HG02623 (cell line): ENCODE measurements around the gene YY1.
"Not testable (repeated sequence)": the region's sequence is repeated elsewhere in the genome, so short reads cannot be mapped to it uniquely, and the experiment has no call there.

Source experiments
- ATAC-seq: cut with Tn5 transposase; IDR thresholded peaks from one replicate; pipeline ENCODE4 v1.9.1; 2021; ENCODE audit warnings: moderate library complexity; ENCODE audit not compliant: unreplicated experiment

Gene YY1

GRCh38 chr14:100213587-100213955 lies 25.4 kb upstream of the YY1 start:
- no peak for ATAC-seq

- ATAC-seq, result peak; percentile 91
Observed at GRCh38 chr14:100213956-100214769, 24.8 kb upstream of the YY1 start.

DNA sequence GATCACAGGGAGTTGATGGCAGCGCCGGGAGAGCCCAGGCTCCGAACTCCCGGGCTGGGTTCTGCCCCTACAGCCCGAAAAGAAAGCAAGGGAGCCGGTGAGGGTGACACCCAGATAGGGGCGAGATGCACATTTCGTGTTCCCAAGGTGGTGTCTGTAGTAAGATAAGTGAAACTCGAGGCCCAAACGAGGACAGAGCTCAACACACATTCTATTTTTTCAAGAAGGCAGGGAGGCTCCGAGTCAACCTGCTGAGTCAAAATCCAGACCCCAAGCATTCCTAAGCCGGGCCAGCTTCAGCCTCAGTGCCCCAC lies 24.2 kb upstream of the YY1 start:
- ATAC-seq, result no peak

DNA sequence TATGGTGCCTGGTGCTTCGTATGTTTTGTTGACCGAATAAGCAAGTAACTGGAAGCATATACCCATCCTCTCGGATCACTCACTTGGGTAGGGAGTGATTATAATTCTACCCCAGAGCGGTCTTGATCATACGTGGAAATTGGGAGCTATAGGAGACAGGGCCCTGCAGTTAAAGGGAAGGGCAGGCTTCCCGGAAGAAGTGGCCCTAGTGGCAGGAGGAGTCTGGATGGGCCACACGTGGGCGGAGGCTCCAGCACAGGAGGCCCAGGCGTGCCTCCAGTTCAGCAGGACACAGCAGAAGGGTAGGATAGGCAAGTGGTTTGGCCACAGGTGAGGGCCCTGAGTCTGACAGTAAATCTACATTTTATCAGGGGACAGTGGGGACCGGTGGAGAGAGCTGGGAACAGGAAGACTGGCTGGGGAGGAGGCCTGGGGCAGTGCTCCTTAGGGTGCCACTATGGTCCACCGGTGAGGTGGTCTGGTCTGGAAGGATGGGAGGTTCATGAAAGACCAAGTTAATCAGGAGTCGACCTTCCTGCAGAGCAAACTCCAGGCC lies 23.5 kb upstream of the YY1 start:
- ATAC-seq, result no peak

DNA sequence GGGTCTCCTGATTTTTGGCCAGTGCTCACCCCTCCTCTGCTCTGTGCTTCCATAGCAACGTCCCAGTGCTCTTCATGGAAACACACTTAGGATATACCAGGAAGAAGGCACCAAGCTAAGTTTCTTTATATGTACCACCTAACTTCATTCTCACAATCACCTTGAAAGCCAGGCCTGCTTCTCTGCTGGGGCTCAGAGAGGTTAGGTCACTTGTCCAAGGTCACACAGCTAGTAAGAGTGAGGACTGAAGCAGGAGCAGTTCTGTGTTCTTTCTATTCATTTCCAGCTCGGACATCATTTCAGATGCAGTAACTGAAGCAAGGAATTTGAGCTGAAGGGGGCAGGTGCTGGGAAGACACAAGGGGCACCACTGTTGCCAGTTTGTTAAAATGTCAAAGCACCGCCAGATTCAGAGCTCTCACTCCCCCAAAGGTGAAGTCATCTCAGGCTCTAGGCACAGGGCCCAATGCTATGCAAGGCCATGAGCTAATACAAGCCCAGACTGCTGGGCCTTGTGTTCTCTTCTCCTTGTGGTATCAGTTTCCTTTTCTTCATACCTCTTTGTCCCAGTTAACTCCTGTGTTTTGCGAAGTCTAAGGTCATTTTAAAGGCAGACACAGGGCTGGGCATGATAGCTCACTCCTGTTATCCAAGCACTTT lies 19.7 kb upstream of the YY1 start:
- ATAC-seq, result no peak

GRCh38 chr14:100221533-100222223 lies 17.3 kb upstream of the YY1 start:
- ATAC-seq, result peak; percentile 87

DNA sequence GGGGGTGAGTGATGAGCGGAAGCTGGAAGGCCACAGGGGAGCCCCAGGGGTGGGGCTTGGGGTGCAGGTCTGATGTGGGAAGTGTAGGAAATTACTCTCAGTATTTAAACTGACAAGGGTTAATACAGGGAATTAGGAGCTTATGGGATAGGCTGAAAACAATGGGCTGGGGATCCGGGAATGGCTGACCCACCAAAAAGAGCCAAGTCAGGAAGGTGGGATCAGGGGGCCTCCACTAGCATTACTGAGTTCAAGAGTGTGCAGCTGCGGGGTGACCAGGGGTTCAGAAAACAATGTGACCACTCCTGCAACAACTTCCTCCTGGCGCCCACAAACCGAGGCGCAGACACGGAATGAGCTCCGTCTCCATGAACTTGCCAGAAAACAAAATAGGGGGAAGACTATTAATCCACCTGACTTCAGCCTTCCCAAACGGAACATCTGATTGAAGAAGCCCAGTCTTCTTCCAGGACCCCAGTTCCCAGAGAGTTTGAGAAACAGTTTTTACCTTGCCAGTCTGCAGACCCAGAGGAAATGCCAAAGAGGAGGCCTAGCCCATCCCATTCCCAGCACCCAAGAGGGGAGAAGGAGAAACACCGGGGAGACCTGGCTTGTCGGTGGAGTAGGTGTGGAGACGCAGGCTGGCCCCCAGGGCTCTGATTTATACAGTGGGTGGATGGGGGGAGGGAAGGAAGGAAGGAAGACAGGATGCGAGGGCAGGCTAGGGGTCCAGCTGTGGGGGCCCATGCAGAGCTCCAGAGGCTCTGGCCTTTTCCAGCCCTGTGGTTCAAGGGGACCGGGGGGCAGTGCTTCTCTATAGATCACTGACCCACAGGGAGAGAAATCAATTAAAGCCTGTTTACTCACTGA lies 16.5 kb upstream of the YY1 start:
- ATAC-seq, result no peak

GRCh38 chr14:100223332-100224201 lies 15.4 kb upstream of the YY1 start:
- no peak for ATAC-seq

GRCh38 chr14:100224229-100224866 lies 14.6 kb upstream of the YY1 start:
- ATAC-seq, result no peak

DNA sequence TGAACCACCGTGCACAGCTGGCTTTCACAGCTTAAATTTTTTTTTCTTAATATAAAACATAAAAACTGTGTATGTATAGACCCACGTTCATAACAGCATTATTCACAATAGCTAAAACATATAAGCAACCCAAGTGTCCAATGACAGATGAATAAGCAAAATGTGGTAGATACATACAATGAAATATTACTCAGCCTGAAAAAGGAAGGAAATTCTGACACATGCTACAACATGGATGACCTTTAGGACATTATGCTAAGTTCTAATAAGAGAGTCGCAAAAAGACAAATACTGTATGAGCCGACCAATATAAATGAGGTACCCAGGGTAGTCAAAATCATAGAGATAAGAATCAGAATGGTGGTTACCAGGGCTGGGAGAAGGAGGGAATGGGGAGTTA lies 13.8 kb upstream of the YY1 start:
- ATAC-seq, result no peak

DNA sequence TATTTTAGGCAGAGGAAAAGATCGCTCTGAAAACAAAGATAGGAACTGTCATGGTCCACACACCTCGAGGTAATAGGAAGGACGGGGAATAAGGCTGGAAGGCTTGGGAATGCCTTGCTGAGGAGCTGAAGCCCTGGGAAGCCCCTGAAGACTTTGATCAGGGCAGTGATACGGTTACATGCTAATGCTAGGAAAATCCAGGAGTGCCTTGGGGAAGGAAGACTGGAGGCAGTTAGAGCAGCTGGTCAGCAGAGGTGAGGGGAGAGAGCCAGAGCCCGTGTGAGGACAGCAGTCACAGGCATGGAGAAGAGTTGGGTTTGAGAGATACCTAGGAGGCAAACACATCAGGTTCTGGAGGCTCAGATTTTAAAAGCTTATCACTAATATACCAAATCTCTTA lies 8.6 kb upstream of the YY1 start:
- no peak for ATAC-seq

- no peak for ATAC-seq
Observed at GRCh38 chr14:100234511-100234910, 4.4 kb upstream of the YY1 start.

DNA sequence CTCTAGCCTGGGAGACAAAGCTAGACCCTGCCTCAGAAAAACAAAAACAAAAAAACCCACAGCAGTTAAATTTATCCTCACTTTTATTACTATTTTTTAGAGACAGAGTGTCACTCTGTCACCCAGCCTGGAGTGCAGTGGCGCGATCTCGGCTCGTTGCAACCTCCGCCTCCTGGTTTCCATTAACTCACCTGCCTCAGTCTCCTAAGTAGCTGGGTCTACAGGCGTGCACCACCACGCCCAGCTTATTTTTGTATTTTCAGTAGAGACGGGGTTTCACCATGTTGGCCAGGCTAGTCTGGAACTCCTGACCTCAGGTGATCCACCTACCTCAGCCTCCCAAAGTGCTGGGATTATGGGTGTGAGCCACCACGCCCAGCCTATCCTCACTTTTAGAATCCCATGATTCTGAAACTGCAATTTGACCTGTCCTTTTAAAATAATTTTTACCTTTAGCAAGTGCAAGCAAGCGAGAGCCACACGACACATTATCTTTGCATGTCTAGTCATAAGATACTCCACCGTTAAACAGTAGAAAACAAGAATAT lies 2.6 kb upstream of the YY1 start:
- ATAC-seq, result not testable (repeated sequence)

GRCh38 chr14:100236881-100237280 lies 2.1 kb upstream of the YY1 start:
- ATAC-seq, result no peak

DNA sequence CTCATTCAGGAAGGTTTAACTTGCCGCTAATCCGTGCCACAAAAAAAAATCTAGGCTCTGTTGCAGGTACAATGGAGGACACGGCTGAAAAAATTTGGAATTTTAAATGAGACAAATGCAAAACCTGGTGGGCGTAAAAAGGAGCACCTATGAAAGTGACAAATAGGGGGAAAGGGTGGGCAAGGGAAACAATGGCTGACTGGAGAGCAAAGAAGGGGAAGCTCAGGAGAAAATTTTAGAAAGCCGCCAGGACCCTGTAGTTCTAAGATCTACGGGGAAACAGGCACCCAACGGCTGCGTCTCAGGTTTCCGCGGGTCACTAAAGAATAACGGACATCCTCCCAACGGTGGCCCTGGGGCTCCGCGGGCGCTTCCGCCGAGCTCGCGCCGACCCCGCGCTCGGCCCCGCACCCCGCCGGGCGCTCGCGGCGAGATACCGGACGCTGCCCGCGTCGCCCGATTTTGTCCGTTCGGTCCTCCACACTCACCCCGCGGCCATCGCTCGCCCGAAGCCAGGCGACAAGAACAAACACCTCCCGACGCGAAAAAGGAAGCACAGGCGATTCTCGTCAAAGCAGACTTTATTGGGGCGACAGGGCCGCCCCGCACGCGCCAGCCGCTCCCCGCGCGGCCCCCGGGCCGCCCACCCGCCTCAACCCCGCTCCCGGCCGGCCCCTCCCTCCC lies 1.1 kb upstream of the YY1 start:
- ATAC-seq, result no peak

DNA sequence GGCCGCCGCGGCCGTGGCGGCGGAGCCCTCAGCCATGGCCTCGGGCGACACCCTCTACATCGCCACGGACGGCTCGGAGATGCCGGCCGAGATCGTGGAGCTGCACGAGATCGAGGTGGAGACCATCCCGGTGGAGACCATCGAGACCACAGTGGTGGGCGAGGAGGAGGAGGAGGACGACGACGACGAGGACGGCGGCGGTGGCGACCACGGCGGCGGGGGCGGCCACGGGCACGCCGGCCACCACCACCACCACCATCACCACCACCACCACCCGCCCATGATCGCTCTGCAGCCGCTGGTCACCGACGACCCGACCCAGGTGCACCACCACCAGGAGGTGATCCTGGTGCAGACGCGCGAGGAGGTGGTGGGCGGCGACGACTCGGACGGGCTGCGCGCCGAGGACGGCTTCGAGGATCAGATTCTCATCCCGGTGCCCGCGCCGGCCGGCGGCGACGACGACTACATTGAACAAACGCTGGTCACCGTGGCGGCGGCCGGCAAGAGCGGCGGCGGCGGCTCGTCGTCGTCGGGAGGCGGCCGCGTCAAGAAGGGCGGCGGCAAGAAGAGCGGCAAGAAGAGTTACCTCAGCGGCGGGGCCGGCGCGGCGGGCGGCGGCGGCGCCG lies 381 bp downstream of the YY1 start:
- no peak for ATAC-seq

- peak; percentile 32 for ATAC-seq
Observed at GRCh38 chr14:100239840-100240667, 1.1 kb downstream of the YY1 start.
